Liver (tissue), 9 donors: ENCODE results near the gene ABCA6. TPM values are rescaled to one million over a fixed set of nuclear protein-coding genes. Genes with fewer than 3 reads are reported as not detected.

Experiments used
- DNase-seq: peaks from one replicate; pipeline ENCODE4 v3.0.0-alpha.2; 2017; ENCODE audit warnings: low spot score
- H3K27ac ChIP-seq, 2 donors: one replicate each; pipeline ENCODE4 v1.7.0; 2013; ENCODE audit warnings: inconsistent platforms in 2 of 2, low read length in 2 of 2, control low read depth in 1 of 2, low read depth in 1 of 2, mild to moderate bottlenecking in 1 of 2
- H3K27me3 ChIP-seq, 4 donors: one replicate each; pipeline versions ENCODE4 v1.6.1 to v1.7.0; 2013; ENCODE audit warnings: low read length in 3 of 4, inconsistent platforms in 1 of 4, mild to moderate bottlenecking in 1 of 4, moderate library complexity in 1 of 4; ENCODE audit not compliant: control insufficient read depth in 4 of 4, insufficient read depth in 4 of 4
- H3K36me3 ChIP-seq, 4 donors: one replicate each; pipeline versions ENCODE4 v1.6.1 to v1.7.0; 2013; ENCODE audit warnings: low read length in 3 of 4, mild to moderate bottlenecking in 3 of 4, low read depth in 1 of 4, moderate library complexity in 1 of 4; ENCODE audit not compliant: control insufficient read depth in 4 of 4, insufficient read depth in 3 of 4
- H3K4me1 ChIP-seq, 4 donors: one replicate each; pipeline versions ENCODE4 v1.6.1 to v1.7.0; 2013; ENCODE audit warnings: low read length in 3 of 4, mild to moderate bottlenecking in 3 of 4, moderate library complexity in 1 of 4; ENCODE audit not compliant: control insufficient read depth in 4 of 4, insufficient read depth in 4 of 4
- H3K4me3 ChIP-seq, 3 donors: one replicate each; pipeline versions ENCODE4 v1.6.1 to v1.7.0; 2013; ENCODE audit warnings: low read length in 3 of 3, control low read depth in 1 of 3, low read depth in 1 of 3, mild to moderate bottlenecking in 1 of 3
- H3K9ac ChIP-seq, 2 donors: one replicate each; pipeline ENCODE4 v1.7.0; 2013; ENCODE audit warnings: low read length in 2 of 2, mild to moderate bottlenecking in 2 of 2, moderate library complexity in 2 of 2, control low read depth in 1 of 2, low read depth in 1 of 2
- H3K9me3 ChIP-seq, 4 donors: one replicate each; pipeline versions ENCODE4 v1.6.1 to v1.7.0; 2013; ENCODE audit warnings: low read length in 3 of 4; ENCODE audit not compliant: control insufficient read depth in 4 of 4
- CTCF ChIP-seq: fragments of 150-350 bp; IDR thresholded peaks from 2 replicates; pipeline ENCODE4 v1.5.1; 2017; ENCODE audit warnings: improper control_type of control experiment, low read depth, low read length; ENCODE audit not compliant: missing input control
- EGR1 ChIP-seq, 2 donors: IDR thresholded peaks; 2 replicates each; pipeline ENCODE4 v1.6.1; 2016 to 2018; ENCODE audit warnings: antibody characterized with exemption in 2 of 2, low read depth in 2 of 2
- FOXA2 ChIP-seq: IDR thresholded peaks from 2 replicates; pipeline ENCODE4 v1.6.1; 2016; ENCODE audit warnings: antibody characterized with exemption
- HNF4A ChIP-seq, 2 donors: conservative IDR thresholded peaks; 2 replicates each; pipeline ENCODE4 v1.6.1; 2016; ENCODE audit warnings: antibody characterized with exemption in 2 of 2, mild to moderate bottlenecking in 2 of 2
- HNF4G ChIP-seq: IDR thresholded peaks from 2 replicates; pipeline ENCODE4 v1.6.1; 2016; ENCODE audit warnings: antibody characterized with exemption
- JUND ChIP-seq, 2 donors: IDR thresholded peaks; 2 replicates each; pipeline ENCODE4 v1.6.1; 2016; ENCODE audit warnings: antibody characterized with exemption in 2 of 2
- MAX ChIP-seq: IDR thresholded peaks from 2 replicates; pipeline ENCODE4 v1.6.1; 2016; ENCODE audit warnings: antibody characterized with exemption
- RAD21 ChIP-seq, 2 donors: IDR thresholded peaks; 2 replicates each; pipeline ENCODE4 v1.6.1; 2016; ENCODE audit warnings: antibody characterized with exemption in 2 of 2, mild to moderate bottlenecking in 2 of 2
- SP1 ChIP-seq: IDR thresholded peaks from 2 replicates; pipeline ENCODE4 v1.6.1; 2018; ENCODE audit warnings: antibody characterized with exemption, mild to moderate bottlenecking
- TAF1 ChIP-seq: conservative IDR thresholded peaks from 2 replicates; pipeline ENCODE4 v1.6.1; 2016; ENCODE audit warnings: antibody characterized with exemption, mild to moderate bottlenecking
- WGBS: extraction: QIAGEN DNeasy Blood & Tissue Kit; methylation state at CpG from one replicate; pipeline ENCODE4 v1.1.7; 2013; 5-methylcytosine and 5-hydroxymethylcytosine counted together
- polyA plus RNA-seq, 2 donors: library from polyadenylated mRNA; stranded (reverse) in 1 of 2; unstranded in 1 of 2; fragments of 200-250 nt in 1 of 2; fragments of >200 nt in 1 of 2; fragmentation: Nextera tagmentation in 1 of 2; extraction: Ambion mirVana in 1 of 2; gene quantifications; one replicate each; pipeline versions ENCODE4 v1.2.1 to v1.2.3, GENCODE V29; 2013 to 2015
- total RNA-seq, 2 donors: library from RNA; depleted of rRNA; stranded (reverse); fragments of >200 nt; gene quantifications; one replicate each; pipeline ENCODE4 v1.2.3, GENCODE V29; 2014
- donor health status: healthy.
- donor health status: healthy.
- donor health status: healthy.
- donor health status: healthy.
- donor health status: healthy.

Gene ABCA6
- total and polyA plus RNA-seq, 4 donors = 37.5 to 158 (median 47.5) TPM

- Histone ChIP-seq H3K9me3 (no peaks in the 10 kb centered on the region), H3K9ac (no peak overlapping the region), H3K4me1 (no peaks in the 10 kb centered on the region), H3K4me3 (no peak overlapping the region), H3K27me3 (no peaks in the 10 kb centered on the region), H3K27ac (no peak overlapping the region), H3K36me3 (peaks cover 0 to 14% (median 5%) of the 10 kb centered on the region in 4 donors)
- DNase-seq = no peak
- 81% methylated on average over 2 of the region's 2 CpGs for WGBS
- TF ChIP-seq HNF4G (no peak), FOXA2 (no peak), RAD21 (IDR thresholded peaks at IDR 0.05) (no peak), SP1 (no peak)
These were observed 12.6 kb upstream of the ABCA6 start for GRCh38 chr17:69154267-69154666.

GRCh38 chr17:69150333-69150732 is 8.6 kb upstream of the ABCA6 start:
- DNase-seq = no peak
- H3K36me3 ChIP-seq = peaks cover 0 to 22% (median 6%) of the 10 kb centered on the region in 4 donors
- no peak overlapping the region for H3K9ac ChIP-seq
- no peaks in the 10 kb centered on the region for H3K4me1 ChIP-seq
- H3K27me3 ChIP-seq = no peaks in the 10 kb centered on the region
- H3K9me3 ChIP-seq = no peaks in the 10 kb centered on the region
- TF ChIP-seq EGR1 (IDR thresholded peaks at IDR 0.05; ENCODE audit: low read depth in 2 of 2) (no peak), JUND (IDR thresholded peaks at IDR 0.05) (no peak), HNF4A (conservative IDR thresholded peaks at IDR 0.05) (no peak), MAX (no peak), FOXA2 (no peak)
- 67% methylated on average over 1 of the region's 1 CpG for WGBS
- H3K27ac ChIP-seq = no peak overlapping the region
- H3K4me3 ChIP-seq = no peak overlapping the region

GRCh38 chr17:69147460-69147859 is 5.8 kb upstream of the ABCA6 start:
- no peak for TF ChIP-seq HNF4G
- TF ChIP-seq CTCF = no peak
- TF ChIP-seq SP1 = no peak
- H3K36me3 ChIP-seq = peaks cover 0 to 17% (median 5%) of the 10 kb centered on the region in 4 donors
- H3K9ac ChIP-seq = no peak overlapping the region
- 87% methylated on average over 2 of the region's 2 CpGs for WGBS
- H3K4me1 ChIP-seq = peaks cover 0 to 14% (median 10%) of the 10 kb centered on the region in 4 donors
- no peaks in the 10 kb centered on the region for H3K9me3 ChIP-seq
- no peak overlapping the region for H3K4me3 ChIP-seq
- H3K27ac ChIP-seq = no peak overlapping the region
- no peaks in the 10 kb centered on the region for H3K27me3 ChIP-seq
- no peak for DNase-seq

GRCh38 chr17:69144331-69145255 is 2.9 kb upstream of the ABCA6 start:
- H3K9me3 ChIP-seq = no peaks in the 10 kb centered on the region
- DNase-seq = no peak
- H3K27ac ChIP-seq = peak overlapping the region; percentile 50 to 89
- no peak overlapping the region for H3K4me3 ChIP-seq
- TF ChIP-seq FOXA2 (no peak), TAF1 (no peak)
- 88% methylated on average over 2 of the region's 2 CpGs for WGBS
- no peaks in the 10 kb centered on the region for H3K27me3 ChIP-seq
- peak overlapping the region in 1 of 2 donors; percentile 28 for H3K9ac ChIP-seq
- peaks cover 0 to 12% (median 2%) of the 10 kb centered on the region in 4 donors for H3K36me3 ChIP-seq
- peaks cover 0 to 17% (median 13%) of the 10 kb centered on the region in 4 donors for H3K4me1 ChIP-seq
